IMR-90 (cell line): ENCODE data around the gene PRSS22. TPM values are rescaled to one million over a fixed set of nuclear protein-coding genes. Genes with fewer than 3 reads are reported as not detected.

ENCODE experiments used
- ATAC-seq: fragments of 200-7000 bp; cut with Tn5 transposase; 2 replicates; pipeline ENCODE4 v1.9.1; 2020; ENCODE audit warnings: low read depth, mild to moderate bottlenecking, moderate library complexity
- BruUV-seq: library from RNA; stranded (reverse); fragments of 400-500 nt; replicated peaks from 2 replicates; lab custom pipeline; 2021; lab: Mats Ljungman, UMichigan
- CTCF ChIA-PET: fragments of 300-600 bp; formaldehyde crosslinking; extraction: SDS; loops from one replicate; lab custom pipeline; 2021; ENCODE audit warnings: antibody characterized with exemption; lab: Yijun Ruan, JAX
- POLR2A ChIA-PET: fragments of 300-600 bp; sonication (Branson Sonifier 250); formaldehyde crosslinking; loops from one replicate; lab custom pipeline; 2022; ENCODE audit warnings: antibody characterized with exemption; ENCODE audit not compliant: unreplicated experiment; lab: Charles Lee
- DNase-seq: peaks from one replicate; pipeline ENCODE4 v3.0.0; 2013
- H2AFZ ChIP-seq: replicated peaks from 2 replicates; pipeline ENCODE3; 2013; ENCODE audit warnings: low read length, mild to moderate bottlenecking; ENCODE audit not compliant: poor library complexity
- H2AK5ac ChIP-seq: 2 replicates; pipeline ENCODE4 v1.6.1; 2013; ENCODE audit warnings: low read depth, low read length, inconsistent platforms
- H2AK9ac ChIP-seq: replicated peaks from 2 replicates; pipeline ENCODE3; 2013; ENCODE audit warnings: mild to moderate bottlenecking, low read depth, low read length, moderate library complexity; ENCODE audit not compliant: poor library complexity
- H2BK120ac ChIP-seq: 2 replicates; pipeline ENCODE4 v1.6.1; 2013; ENCODE audit warnings: low read depth, low read length, inconsistent platforms
- H2BK15ac ChIP-seq: 3 replicates; pipeline ENCODE4 v1.6.1; 2013; ENCODE audit warnings: low read depth, low read length, inconsistent platforms
- H2BK20ac ChIP-seq: 2 replicates; pipeline ENCODE4 v1.6.1; 2013; ENCODE audit warnings: low read depth, mild to moderate bottlenecking, inconsistent platforms, low read length, moderate library complexity
- H2BK5ac ChIP-seq: 2 replicates; pipeline ENCODE4 v1.6.1; 2013; ENCODE audit warnings: mild to moderate bottlenecking, low read depth, low read length, inconsistent platforms; ENCODE audit not compliant: poor library complexity, severe bottlenecking
- H3K14ac ChIP-seq: replicated peaks from 2 replicates; pipeline ENCODE4 v1.6.1; 2013; ENCODE audit warnings: low read depth, low read length, inconsistent platforms
- H3K18ac ChIP-seq: 2 replicates; pipeline ENCODE4 v1.6.1; 2013; ENCODE audit warnings: low read depth, low read length, control low read depth
- H3K23ac ChIP-seq: 2 replicates; pipeline ENCODE4 v1.6.1; 2013; ENCODE audit warnings: low read depth, low read length, inconsistent platforms
- H3K27ac ChIP-seq: 2 replicates; pipeline ENCODE4 v1.5.1; 2013; ENCODE audit warnings: mild to moderate bottlenecking, control low read depth, low read length; ENCODE audit not compliant: insufficient read depth
- H3K27me3 ChIP-seq: 2 replicates; pipeline ENCODE4 v1.6.1; 2013; ENCODE audit warnings: low read length; ENCODE audit not compliant: control insufficient read depth, insufficient read depth
- H3K36me3 ChIP-seq: 2 replicates; pipeline ENCODE4 v1.6.1; 2013; ENCODE audit warnings: low read length, mixed read lengths; ENCODE audit not compliant: control insufficient read depth, insufficient read depth
- H3K4ac ChIP-seq: 2 replicates; pipeline ENCODE4 v1.6.1; 2013; ENCODE audit warnings: low read depth, low read length, inconsistent platforms
- H3K4me1 ChIP-seq: 2 replicates; pipeline ENCODE4 v1.6.1; 2013; ENCODE audit warnings: low read length, mixed read lengths; ENCODE audit not compliant: control insufficient read depth, insufficient read depth
- H3K4me2 ChIP-seq: 2 replicates; pipeline ENCODE4 v1.6.1; 2013; ENCODE audit warnings: low read depth, mild to moderate bottlenecking, control low read depth, low read length, moderate library complexity
- H3K4me3 ChIP-seq: 2 replicates; pipeline ENCODE4 v1.5.1; 2013; ENCODE audit warnings: low read depth, mild to moderate bottlenecking, control low read depth, low read length, moderate library complexity; ENCODE audit not compliant: insufficient read depth
- H3K56ac ChIP-seq: 2 replicates; pipeline ENCODE4 v1.6.1; 2013; ENCODE audit warnings: low read length, inconsistent platforms; ENCODE audit not compliant: insufficient read depth; ENCODE audit errors: extremely low read depth
- H3K79me1 ChIP-seq, 2 experiments: 2 replicates each; pipeline ENCODE4 v1.6.1; 2013; ENCODE audit warnings: low read length in 2 of 2, inconsistent platforms in 1 of 2, low read depth in 1 of 2
- H3K9ac ChIP-seq: 2 replicates; pipeline ENCODE4 v1.6.1; 2013; ENCODE audit warnings: low read depth, low read length, control low read depth
- H3K9me1 ChIP-seq: 2 replicates; pipeline ENCODE4 v1.6.1; 2013; ENCODE audit warnings: low read length, inconsistent platforms; ENCODE audit not compliant: insufficient read depth
- H3K9me3 ChIP-seq: 2 replicates; pipeline ENCODE4 v1.6.1; 2013; ENCODE audit warnings: low read length; ENCODE audit not compliant: control insufficient read depth, insufficient read depth
- H4K20me1 ChIP-seq: 2 replicates; pipeline ENCODE4 v1.6.1; 2013; ENCODE audit warnings: low read length, inconsistent platforms; ENCODE audit not compliant: insufficient read depth
- H4K5ac ChIP-seq: 2 replicates; pipeline ENCODE4 v1.6.1; 2013; ENCODE audit warnings: mild to moderate bottlenecking, low read depth, low read length, control low read depth
- H4K8ac ChIP-seq, 2 experiments: 2 replicates each; pipeline ENCODE4 v1.6.1; 2013; ENCODE audit warnings: low read depth in 2 of 2, low read length in 2 of 2, control low read depth in 1 of 2, inconsistent platforms in 1 of 2
- H4K91ac ChIP-seq: 2 replicates; pipeline ENCODE4 v1.6.1; 2013; ENCODE audit warnings: low read depth, low read length, inconsistent platforms; ENCODE audit not compliant: insufficient read depth
- BHLHE40 ChIP-seq: fragments of 150-350 bp; IDR thresholded peaks from 2 replicates; pipeline ENCODE4 v1.6.1; 2016; ENCODE audit warnings: mild to moderate bottlenecking, low read depth, low read length
- CHD1 ChIP-seq: IDR thresholded peaks from 2 replicates; pipeline ENCODE4 v1.6.1; 2012; ENCODE audit warnings: low read depth, low read length, improper control_type of control experiment
- FOS ChIP-seq: fragments of 150-350 bp; IDR thresholded peaks from 2 replicates; pipeline ENCODE4 v1.6.1; 2016; ENCODE audit warnings: low read depth, low read length
- MAFK ChIP-seq: IDR thresholded peaks from 2 replicates; pipeline ENCODE4 v1.6.1; 2012; ENCODE audit warnings: low read depth, low read length, improper control_type of control experiment
- MAZ ChIP-seq: IDR thresholded peaks from 2 replicates; pipeline ENCODE4 v1.6.1; 2012; ENCODE audit warnings: low read depth, mild to moderate bottlenecking, low read length, improper control_type of control experiment, moderate library complexity, borderline replicate concordance
- NFE2L2 ChIP-seq: fragments of 150-350 bp; IDR thresholded peaks from 2 replicates; pipeline ENCODE4 v1.6.1; 2016; ENCODE audit warnings: low read depth, mild to moderate bottlenecking, low read length
- POLR2A ChIP-seq: IDR thresholded peaks from 2 replicates; pipeline ENCODE4 v1.6.1; 2012; ENCODE audit warnings: mild to moderate bottlenecking, low read depth, low read length
- RAD21 ChIP-seq: IDR thresholded peaks from 2 replicates; pipeline ENCODE4 v1.6.1; 2012; ENCODE audit warnings: low read length, improper control_type of control experiment
- RCOR1 ChIP-seq: IDR thresholded peaks from 2 replicates; pipeline ENCODE4 v1.6.1; 2012; ENCODE audit warnings: mild to moderate bottlenecking, low read length, improper control_type of control experiment; ENCODE audit not compliant: insufficient replicate concordance
- RFX5 ChIP-seq: IDR thresholded peaks from 2 replicates; pipeline ENCODE4 v1.8.0; 2012; ENCODE audit warnings: low read depth, mild to moderate bottlenecking, low read length, moderate library complexity
- SMC3 ChIP-seq: fragments of 150-350 bp; IDR thresholded peaks from 2 replicates; pipeline ENCODE4 v1.6.1; 2016; ENCODE audit warnings: low read depth, mild to moderate bottlenecking, antibody characterized with exemption, low read length, moderate library complexity
- USF2 ChIP-seq: fragments of 150-350 bp; IDR thresholded peaks from 2 replicates; pipeline ENCODE4 v1.6.1; 2017; ENCODE audit warnings: mild to moderate bottlenecking, antibody characterized with exemption, low read length, low read depth
- WGBS, 2 experiments: methylation state at CpG; one replicate each; pipeline versions ENCODE4 v1.1.5 to v1.1.7; 2013; ENCODE audit warnings: missing lambda C conversion rate in 2 of 2; ENCODE audit not compliant: insufficient read length in 1 of 2; ENCODE audit errors: extremely low coverage in 2 of 2; 5-methylcytosine and 5-hydroxymethylcytosine counted together
- dilution Hi-C: fragments of 300-500 bp; cut with HindIII; formaldehyde crosslinking; loops from one replicate; pipeline ENCODE4 v1.14.3; 2018; ENCODE audit warnings: low sequenced_read_pairs; ENCODE audit not compliant: unreplicated experiment
- in situ Hi-C: fragments of 300-500 bp; cut with MboI; formaldehyde crosslinking; loops from 3 replicates; pipeline ENCODE4 v1.14.3; 2019; ENCODE audit warnings: low sequenced_read_pairs, inconsistent platforms, mixed read lengths
- intact Hi-C: fragments of 100-400 bp; cut with micrococcal nuclease; formaldehyde crosslinking; loops from 2 replicates; pipeline ENCODE4 v1.10.0; 2022
- polyA plus RNA-seq, 3 experiments: library from polyadenylated mRNA; depleted of rRNA; stranded (reverse); fragments of >200 nt; gene quantifications; 2 replicates each; pipeline ENCODE4 v1.2.3, GENCODE V29; 2012; ENCODE audit warnings: low replicate concordance in 1 of 3
- total RNA-seq: library from RNA; depleted of rRNA; stranded (reverse); fragments of >200 nt; gene quantifications from 2 replicates; pipeline ENCODE4 v1.2.3, GENCODE V29; 2012
- TF ChIP-seq, protein P1 (sequence below): conservative IDR thresholded peaks from 2 replicates; pipeline ENCODE4 v1.5.1; 2012; ENCODE audit warnings: mild to moderate bottlenecking, low read depth, low read length, improper control_type of control experiment

Gene PRSS22
- total and polyA plus RNA-seq, 2 of the 4 experiments (the other 2 are of a cell fraction), result not detected

DNA sequence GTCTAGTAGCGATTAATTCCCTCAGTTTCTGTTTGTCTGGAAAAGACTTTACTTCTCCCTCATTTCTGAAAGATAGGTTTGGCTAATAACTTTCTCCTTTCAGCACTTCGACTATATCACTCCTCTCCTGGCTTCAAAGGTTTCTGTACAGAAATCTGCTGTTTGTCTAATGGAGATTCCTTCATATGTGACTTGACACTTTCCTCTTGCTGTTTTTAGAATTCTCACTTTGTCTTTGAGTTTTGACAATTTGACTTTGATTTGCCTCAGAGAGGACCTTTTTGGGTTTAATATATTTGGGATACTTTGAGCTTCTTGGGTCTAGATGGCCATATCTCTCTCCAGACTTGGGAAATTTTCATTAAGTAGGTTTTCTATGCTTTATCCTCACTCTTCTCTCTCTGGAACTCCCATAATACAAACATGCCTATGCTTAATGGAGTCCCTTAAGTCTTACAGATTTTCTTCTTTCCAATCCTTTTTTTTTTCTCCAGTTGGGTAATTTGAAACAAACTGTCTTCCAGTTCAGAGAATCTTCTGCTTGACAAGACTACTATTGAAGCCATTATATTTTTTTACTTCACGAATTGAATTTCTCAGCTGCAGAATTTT, 48.7 kb downstream of the PRSS22 start:
- Histone ChIP-seq H3K23ac (no peak overlapping the region), H3K27ac (no peak overlapping the region), H4K20me1 (no peaks in the 10 kb centered on the region), H4K8ac (no peak overlapping the region), H2AK5ac (no peak overlapping the region), H3K18ac (no peak overlapping the region), H2AK9ac (no peak overlapping the region), H3K14ac (no peak overlapping the region), H2BK5ac (no peak overlapping the region), H2BK120ac (no peak overlapping the region), H3K4ac (no peak overlapping the region), H2BK15ac (no peak overlapping the region), H3K36me3 (no peaks in the 10 kb centered on the region), H3K56ac (no peak overlapping the region), H3K9me1 (no peaks in the 10 kb centered on the region), H4K91ac (no peak overlapping the region), H3K79me1 (no peaks in the 10 kb centered on the region), H3K9ac (no peak overlapping the region), H2AFZ (no peak overlapping the region), H3K4me1 (no peaks in the 10 kb centered on the region), H3K4me2 (no peak overlapping the region), H3K4me3 (no peak overlapping the region), H4K5ac (no peak overlapping the region), H3K27me3 (peaks cover 62% of the 10 kb centered on the region), H2BK20ac (no peak overlapping the region), H3K9me3 (peaks cover 17% of the 10 kb centered on the region)
- BruUV-seq, result no TSS peak
- ChIA-PET POLR2A (no interaction called here), CTCF (no interaction called here)
- 100% methylated on average over 1 of the region's 3 CpGs; no CpG with 5 or more reads in 1 of the 2 experiments for WGBS, 2 experiments
- intact Hi-C loops, result no loop called here
- ATAC-seq (no peak), DNase-seq (no peak)
- no peak for TF ChIP-seq RAD21
- TF ChIP-seq BHLHE40, result no peak
- TF ChIP-seq NFE2L2, result no peak
- no peak for TF ChIP-seq MAFK
- no peak for TF ChIP-seq SMC3
- TF ChIP-seq POLR2A, result no peak
- no peak for TF ChIP-seq FOS
- no peak for TF ChIP-seq RCOR1
- TF ChIP-seq CHD1, result no peak
- TF ChIP-seq RFX5, result no peak
- TF ChIP-seq, protein P1, sequence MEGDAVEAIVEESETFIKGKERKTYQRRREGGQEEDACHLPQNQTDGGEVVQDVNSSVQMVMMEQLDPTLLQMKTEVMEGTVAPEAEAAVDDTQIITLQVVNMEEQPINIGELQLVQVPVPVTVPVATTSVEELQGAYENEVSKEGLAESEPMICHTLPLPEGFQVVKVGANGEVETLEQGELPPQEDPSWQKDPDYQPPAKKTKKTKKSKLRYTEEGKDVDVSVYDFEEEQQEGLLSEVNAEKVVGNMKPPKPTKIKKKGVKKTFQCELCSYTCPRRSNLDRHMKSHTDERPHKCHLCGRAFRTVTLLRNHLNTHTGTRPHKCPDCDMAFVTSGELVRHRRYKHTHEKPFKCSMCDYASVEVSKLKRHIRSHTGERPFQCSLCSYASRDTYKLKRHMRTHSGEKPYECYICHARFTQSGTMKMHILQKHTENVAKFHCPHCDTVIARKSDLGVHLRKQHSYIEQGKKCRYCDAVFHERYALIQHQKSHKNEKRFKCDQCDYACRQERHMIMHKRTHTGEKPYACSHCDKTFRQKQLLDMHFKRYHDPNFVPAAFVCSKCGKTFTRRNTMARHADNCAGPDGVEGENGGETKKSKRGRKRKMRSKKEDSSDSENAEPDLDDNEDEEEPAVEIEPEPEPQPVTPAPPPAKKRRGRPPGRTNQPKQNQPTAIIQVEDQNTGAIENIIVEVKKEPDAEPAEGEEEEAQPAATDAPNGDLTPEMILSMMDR, result no peak
- TF ChIP-seq MAZ, result no peak
- TF ChIP-seq USF2, result no peak
- in situ Hi-C loops, result no loop called here
- dilution Hi-C loops, result no loop called here
